HG02870 (cell line): ENCODE measurements around the gene ACOT7.
A peak's percentile ranks its signal among the peaks of the same experiment; 100 is the strongest.
"Not testable (repeated sequence)": the region's sequence is repeated elsewhere in the genome, so short reads cannot be mapped to it uniquely, and the experiment has no call there.

Experiments
- ATAC-seq: cut with Tn5 transposase; IDR thresholded peaks from one replicate; pipeline ENCODE4 v1.9.1; 2021; ENCODE audit warnings: mild to moderate bottlenecking, moderate library complexity; ENCODE audit not compliant: unreplicated experiment

The ACOT7 gene

DNA sequence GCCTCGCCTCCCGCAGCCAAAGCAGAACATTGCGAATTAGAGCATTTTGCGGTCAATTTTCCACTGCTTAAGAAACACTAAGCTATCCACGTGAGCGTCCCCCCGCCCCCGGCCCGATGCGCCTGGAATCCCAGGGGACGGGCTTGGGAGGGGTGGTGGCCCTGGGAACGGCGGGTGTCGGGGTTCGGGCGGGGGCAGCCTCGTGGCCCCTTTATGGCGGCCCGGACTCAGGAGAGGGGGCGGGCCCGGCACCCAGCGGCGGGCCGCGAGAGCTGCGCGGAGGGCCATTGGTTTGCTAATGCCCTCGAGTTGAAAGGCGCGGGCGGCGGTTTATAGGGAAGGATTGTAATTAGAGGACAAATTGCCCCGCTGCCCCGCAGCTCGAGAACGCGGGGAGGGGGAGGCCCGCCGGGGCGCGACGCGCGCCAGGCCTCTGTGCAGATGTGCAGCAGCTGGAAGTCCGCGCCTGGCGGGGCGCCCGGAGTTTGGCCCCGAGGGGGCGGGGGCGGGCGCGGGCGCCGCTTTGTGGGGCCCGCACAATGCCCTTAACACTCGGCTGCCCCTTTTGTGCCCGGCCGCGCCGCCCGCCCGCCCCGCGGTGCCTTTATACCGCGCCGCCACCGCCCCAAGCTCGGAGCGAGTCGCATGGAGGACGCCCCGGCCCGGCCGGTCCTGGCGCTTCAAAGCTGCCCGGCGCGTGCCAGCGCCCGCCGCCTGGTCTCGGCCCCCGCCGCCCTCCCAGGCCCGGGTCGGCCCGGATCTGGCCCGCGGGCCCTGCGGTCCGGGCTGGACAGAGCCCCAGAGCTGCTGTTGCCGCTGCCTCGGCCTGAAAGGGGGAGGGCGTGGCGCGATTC, 151.5 kb downstream of the ACOT7 start:
- ATAC-seq = no peak

DNA sequence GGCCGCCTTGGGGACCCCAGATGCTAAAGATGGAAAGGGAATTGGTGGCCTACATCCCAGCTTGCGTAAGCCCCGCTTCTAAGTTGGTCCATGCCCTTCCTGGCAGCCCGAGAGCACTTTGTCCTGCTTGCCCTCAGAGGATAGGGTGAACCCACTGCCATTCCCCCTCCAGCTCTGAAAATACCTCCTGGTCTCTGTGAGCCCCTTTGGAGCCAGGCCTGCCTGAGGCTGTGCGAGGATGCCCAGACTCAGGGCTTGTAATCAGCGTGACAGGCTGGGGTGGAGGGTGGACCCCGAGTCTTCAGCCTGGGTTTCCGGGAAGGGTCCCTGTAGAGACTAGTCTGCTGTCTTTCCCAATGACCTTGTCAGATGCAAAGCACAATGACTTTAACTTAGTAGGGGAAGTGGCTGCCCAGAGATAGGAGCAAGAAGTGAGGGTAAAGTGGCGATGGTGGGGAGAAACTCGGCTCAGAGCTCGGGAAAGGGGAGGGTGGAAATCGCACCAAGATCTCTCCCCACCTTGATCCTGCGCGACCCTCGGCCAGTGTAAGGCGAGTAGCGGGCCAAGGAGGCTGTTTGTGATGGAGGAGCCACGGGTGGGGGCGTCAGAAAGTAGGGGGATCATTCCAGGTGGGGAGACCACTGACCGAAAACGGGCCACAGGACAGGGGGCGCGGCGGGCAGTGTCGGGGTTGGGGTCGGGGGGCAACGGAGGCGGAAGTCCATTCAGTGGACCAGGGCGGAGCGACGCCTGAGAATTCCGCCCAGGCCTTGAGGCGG, 152.3 kb downstream of the ACOT7 start:
- ATAC-seq = no peak

DNA sequence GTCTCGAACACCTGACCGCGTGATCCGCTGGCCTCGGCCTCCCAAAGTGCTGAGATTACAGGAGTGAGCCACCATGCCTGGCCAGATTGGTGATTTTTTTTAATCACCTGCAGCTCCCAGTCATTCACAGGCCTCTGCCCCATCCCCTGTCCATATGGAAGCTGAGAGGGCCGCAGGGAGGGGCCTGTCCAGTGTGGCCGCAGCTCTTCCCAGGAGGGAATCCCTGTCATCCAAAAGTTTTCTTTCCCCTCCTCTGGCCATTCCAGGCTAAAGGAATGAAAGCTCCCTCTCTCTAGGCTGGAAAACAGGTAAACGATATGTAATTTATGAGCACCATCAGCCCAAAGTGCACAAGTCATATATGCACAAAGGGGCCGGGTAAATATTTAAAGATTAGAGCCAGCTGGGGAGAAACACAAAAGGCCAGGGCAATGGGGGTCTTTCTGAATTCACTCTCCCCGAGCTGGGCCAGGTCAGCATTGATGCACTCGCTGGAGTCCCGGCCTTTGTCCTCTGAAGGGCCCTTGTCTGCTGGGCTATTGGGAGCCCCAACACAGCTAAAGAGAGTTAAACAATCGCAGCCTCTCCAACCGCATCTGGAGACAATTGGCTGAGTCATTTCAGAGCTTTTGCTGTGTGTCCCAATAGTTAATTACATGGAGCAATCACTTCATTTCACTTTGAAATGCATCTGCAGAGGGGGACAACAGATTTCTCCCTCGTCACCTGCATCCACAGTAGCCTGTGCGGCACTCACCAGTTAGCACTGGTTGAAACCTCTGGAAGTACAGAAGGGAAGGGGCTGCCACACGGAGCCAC, 153.4 kb downstream of the ACOT7 start:
- ATAC-seq = no peak

DNA sequence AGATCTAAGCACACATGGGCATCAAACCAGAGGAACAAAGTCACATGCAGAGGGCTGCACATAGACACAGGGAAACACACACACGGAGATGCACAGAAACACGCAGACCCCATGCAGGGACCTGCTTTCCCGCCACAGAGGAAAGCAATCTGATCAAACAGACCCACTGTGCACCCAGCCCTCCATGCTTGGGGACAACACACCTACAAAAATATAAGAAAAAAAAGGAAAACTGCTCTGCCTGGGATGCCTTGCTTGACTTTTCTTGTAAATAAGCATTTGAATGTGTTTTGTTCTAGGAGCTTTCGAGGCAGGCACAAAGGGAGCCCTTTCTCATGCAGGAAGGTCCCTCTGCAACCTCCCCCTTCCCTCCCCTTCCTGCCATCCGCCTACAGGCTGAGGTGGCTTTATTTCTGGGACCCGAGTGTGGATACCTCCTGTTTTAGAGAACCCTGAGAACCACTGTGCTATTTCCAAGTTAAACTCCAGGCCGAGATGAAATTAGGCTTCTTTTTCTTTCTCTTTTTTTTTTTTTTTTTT, 154.3 kb downstream of the ACOT7 start:
- no peak for ATAC-seq

DNA sequence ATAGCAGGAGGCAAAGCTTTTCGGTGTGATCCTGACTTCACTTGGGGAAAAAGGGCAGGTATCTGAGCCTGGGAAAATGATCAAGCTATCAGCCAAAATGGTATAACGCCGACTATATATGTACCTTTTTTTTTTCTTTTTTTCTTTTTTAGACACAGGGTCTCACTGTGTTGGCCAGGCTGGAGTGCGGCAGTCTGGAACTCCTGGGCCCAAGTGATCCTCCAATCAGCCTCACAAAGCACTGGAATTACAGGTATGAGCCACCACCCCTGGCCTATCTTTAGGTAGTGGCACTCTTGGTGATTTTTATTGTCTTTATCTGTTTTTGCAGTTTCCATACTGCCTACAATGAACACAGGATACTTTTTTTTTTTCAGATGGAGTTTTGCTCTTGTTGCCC, 156.5 kb downstream of the ACOT7 start:
- ATAC-seq = no peak

DNA sequence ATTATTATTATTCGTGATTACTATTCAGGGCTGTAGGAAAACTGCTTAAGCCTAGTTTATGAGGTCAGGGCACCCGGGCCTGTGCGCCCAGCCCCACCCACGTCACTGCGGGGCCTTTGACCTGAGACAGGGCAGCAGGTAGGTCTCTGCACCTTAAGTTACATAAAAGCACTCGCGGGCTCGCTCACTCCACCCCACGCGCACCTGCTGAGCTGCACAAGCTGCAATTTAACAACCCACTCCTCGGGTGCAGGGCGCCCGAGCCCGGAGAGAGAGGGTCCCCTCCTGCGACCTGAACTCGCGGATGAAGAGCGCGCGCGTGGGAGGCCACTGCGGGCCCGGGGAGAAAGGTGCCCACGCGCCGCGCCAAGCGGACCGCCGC, 158.3 kb downstream of the ACOT7 start:
- ATAC-seq = peak; percentile 8

DNA sequence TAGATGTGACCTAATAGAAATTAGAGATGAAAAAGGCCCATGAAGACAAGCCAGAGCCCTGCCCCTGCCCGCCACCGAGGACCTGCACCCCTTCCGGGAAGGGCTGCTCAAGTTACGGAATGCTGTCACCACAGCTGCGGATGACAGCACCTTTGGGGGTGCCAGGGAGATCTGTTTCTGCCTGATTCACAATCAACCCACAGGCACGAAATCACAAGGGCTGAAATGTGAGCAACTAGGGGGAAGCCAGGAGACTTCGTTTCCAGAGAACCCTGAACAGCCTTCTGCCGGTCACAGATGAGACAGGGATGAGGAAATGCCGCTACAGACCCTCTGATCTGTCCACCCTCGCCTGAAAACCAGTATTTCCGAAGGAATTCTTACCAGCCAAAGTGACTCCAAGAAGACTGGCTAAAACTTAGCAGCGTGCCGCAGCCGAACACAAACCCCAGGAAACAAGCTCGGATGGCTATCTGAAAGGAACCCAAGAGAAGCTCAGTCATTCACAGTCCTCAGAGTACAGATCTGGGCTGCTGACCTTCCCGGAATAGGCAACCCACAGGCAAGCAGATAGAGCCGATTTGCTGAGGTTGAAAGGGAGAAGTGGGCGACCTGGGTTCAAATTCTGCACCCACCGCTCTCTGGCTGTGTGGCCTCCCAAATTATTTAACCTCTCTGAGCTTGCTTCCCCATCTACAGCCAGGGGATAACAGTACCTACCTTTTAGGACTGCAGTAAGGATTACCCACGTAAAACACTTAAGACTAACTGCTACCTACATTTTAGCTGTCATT, 158.9 kb downstream of the ACOT7 start:
- no peak for ATAC-seq

DNA sequence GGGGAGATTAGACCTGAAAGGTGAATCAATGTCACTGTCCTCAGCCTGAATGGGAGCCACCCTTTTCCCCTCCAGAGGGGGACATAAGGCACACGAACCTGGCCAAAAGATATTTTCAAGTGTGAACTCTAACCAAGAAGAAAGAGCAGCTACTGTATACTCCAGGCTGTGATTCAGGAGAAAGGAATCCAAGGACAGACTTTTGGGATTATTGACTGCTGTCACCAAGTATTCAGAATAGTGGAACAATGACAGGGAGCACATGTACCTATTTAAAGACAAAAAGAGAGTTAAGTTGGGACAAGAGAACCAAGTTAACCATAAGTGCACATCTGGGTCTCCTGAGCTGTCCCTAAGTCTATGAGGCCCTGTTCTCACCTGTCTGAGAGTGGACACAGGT, 160.2 kb downstream of the ACOT7 start:
- ATAC-seq = no peak

DNA sequence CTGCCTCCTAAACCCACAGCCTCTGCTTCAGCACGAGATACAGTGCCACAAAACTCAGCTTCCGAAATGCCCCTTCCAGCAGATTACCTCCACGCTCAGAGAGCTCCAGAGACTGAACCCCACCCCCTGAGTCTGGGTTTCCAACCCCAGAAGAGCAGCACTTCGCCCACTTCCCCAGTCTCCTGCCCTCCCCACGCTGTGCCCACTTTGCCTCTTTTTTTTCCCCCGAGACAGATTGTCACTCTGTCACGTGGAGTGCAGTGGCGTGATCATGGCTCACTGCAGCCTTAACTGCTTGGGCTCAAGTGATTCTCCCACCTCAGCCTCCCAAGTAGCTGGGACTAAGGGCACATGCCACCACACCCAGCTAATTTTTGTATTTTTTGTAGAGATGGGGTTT, 167.9 kb downstream of the ACOT7 start:
- ATAC-seq = no peak

DNA sequence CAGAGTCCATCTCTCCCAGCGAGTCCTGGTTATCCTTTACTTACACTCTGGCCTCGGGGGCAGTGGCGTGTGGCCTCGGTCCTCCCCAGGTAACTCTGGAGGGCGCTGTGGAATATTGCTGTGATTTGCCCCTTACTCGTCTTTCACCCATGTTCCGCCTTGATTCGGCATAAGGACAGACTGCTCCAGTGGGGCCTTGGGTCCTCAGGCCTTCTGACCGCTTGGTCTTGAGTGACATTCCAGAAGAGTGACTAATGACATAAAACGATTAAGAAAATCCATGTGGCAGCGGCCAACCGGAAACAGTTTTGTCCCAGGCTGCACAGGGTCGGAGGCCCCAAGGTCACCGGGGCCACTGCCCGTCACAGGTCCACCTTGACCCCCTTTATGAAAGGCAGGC, 168.8 kb downstream of the ACOT7 start:
- no peak for ATAC-seq

DNA sequence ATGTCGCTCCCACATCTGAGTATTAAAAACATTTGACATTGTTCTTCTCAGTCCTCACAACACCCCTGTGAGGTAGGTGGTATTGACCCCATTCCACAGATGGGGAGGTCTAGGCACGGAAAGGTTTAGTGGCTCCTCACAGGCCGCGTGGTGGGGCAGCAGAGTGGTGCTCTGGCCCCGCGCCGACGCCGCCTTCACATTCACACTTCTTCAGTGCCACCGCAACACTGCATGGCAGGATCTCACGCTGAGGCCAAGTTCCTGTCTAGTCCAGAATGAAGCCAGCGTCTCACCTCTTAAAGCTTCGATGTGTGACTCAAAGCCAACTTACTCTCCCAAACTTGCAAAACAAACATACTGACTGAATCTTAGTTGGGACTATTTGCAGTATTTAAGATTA, 169.9 kb downstream of the ACOT7 start:
- no peak for ATAC-seq

DNA sequence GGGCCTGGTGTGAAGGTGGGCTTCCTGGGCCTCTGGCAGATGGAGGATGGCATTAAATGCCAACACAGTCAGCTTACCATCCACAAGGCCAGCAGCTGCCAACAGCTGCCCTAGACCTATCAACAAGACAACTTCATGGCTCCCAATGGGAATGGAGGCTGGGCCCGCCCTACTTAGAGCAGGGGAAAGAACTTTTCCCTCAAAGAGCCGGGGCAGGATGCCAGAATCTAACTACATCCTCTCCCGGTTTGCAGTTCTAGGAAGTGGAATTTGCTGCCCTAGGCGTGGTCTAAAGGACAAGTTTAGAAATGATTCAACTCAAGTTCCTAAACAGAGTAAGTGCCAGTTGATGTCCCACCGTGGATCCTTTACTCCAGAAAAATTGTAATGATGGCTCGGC, 170.9 kb downstream of the ACOT7 start:
- ATAC-seq = no peak

DNA sequence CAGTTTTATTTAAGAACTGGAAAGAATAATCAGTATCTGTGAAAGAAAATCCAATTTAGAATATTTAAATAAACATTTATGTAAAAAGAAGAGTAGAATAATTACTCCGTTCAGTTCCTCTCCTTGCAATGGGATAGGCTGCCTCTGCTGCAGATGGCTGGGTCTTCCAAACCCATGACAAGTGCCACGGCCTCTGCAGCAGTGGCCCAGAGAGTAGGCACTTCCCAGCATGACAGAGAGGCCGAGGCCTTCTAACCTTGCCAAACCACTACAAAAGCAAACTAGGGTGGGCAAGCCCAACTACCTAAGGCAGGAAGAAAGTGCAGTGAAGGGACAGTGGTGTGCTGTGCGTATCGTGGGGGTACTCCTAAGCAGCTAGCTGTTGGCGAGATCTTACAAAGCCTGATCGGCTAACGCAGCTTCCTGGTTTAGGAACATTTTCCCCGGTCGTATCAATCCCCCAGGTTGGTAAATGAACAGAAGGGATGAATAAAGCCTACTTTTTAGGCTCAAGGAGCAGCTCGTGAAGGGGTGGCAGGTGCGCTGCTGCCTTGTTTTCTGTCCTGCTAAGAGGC, 172.3 kb downstream of the ACOT7 start:
- ATAC-seq = no peak

DNA sequence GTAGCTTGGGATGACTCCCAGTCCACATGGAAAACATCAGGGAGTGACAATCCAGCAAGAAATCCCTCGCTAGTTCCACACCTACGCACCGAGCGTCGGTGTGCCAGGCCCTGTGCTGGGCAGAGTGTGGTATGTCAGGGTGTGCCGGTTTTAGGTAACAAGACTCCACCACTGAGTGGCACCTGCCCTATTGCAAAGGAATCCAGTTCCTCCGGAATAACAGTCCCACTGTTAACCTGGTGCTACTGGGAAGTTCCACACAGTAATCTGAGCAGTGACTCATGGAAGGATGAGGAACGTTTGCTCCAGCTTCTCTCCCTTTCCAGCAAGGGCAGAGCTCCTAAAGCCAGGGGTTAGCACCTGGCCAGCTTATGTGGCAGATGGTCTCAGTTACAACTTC, 173.3 kb downstream of the ACOT7 start:
- no peak for ATAC-seq

DNA sequence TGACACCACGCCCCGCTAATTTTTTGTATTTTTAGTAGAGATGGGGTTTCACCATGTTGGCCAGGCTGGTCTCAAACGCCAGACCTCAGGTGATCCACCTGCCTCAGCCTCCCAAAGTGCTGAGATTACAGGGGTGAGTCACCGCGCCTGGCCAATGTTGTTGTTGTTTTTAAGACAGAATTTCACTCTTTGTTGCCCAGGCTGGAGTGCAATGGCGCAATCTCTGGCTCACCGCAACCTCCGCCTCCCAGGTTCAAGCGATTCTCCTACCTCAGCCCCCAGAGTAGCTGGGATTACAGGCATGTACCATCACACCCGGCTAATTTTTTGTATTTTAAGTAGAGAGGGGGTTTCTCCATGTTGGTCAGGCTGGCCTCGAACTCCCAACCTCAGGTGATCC, 173.9 kb downstream of the ACOT7 start:
- ATAC-seq = not testable (repeated sequence)

DNA sequence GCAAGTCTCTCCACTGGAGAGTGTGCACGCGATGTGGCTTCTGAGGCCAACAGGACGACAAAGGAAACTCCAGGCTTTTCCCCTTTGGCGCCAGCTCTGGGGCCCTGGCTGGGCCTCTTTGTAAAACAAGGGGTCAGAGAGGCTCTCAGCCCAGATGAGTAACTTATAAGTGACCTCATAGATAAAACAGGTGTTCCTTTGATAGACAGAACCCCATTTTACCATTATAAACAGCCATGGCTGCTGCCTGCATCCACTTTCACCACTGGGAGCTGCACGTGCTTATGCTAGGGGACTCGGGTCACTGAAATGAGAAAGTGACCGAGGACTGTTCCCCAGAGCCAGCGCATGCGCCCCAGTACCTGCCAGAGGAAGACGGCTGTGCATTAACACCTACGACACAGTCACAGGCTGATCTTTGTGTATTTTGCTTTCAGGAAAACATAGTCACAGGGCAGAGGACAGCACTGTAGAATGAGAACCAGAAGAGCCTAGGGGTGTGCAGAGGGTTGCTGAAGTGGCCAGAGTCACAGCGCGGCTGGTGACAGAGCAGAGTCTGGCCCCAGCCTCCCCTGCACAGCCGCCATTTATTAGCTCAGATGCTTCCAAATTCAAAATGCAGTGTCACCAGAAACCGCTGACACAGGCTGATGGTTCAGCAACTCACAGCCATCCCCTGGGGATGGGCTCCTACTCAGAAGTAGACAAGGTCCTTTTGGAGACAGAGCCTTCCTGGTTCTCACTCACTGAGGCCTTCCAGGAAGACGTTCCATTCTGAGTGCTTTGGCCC, 175.0 kb downstream of the ACOT7 start:
- ATAC-seq = no peak
